GM20000 (cell line): ENCODE results near the gene ARHGAP24.

Experiments used
- DNase-seq: peaks from one replicate; pipeline ENCODE4 v3.0.0; 2012; ENCODE audit warnings: low spot score
- TF ChIP-seq, protein P1 (sequence below): IDR thresholded peaks from 2 replicates; pipeline ENCODE4 v1.5.1; 2012; ENCODE audit warnings: mild to moderate bottlenecking, control low read depth; ENCODE audit errors: extremely low read depth, missing control alignments

Gene ARHGAP24

DNA sequence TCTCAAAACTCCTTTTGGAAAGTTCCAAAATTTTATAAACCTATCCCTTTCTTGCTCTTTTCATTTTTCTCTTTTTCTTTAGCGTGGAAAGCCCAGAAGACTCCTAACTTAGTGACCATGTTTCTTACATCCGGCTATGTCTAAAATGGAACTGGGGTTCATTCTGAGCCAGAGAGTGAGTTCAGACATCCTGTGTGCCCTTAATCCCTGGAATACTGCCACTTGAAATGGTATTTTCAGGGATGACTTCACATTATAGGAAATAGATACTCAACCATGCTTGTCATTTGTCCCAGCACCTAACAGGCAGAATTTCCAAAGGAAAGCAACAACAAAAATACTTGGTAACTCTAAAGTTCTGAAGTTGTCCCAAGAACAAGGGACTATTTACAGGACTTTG, 379.6 kb downstream of the ARHGAP24 start:
- TF ChIP-seq, protein P1, sequence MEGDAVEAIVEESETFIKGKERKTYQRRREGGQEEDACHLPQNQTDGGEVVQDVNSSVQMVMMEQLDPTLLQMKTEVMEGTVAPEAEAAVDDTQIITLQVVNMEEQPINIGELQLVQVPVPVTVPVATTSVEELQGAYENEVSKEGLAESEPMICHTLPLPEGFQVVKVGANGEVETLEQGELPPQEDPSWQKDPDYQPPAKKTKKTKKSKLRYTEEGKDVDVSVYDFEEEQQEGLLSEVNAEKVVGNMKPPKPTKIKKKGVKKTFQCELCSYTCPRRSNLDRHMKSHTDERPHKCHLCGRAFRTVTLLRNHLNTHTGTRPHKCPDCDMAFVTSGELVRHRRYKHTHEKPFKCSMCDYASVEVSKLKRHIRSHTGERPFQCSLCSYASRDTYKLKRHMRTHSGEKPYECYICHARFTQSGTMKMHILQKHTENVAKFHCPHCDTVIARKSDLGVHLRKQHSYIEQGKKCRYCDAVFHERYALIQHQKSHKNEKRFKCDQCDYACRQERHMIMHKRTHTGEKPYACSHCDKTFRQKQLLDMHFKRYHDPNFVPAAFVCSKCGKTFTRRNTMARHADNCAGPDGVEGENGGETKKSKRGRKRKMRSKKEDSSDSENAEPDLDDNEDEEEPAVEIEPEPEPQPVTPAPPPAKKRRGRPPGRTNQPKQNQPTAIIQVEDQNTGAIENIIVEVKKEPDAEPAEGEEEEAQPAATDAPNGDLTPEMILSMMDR: no peak
- no peak for DNase-seq

DNA sequence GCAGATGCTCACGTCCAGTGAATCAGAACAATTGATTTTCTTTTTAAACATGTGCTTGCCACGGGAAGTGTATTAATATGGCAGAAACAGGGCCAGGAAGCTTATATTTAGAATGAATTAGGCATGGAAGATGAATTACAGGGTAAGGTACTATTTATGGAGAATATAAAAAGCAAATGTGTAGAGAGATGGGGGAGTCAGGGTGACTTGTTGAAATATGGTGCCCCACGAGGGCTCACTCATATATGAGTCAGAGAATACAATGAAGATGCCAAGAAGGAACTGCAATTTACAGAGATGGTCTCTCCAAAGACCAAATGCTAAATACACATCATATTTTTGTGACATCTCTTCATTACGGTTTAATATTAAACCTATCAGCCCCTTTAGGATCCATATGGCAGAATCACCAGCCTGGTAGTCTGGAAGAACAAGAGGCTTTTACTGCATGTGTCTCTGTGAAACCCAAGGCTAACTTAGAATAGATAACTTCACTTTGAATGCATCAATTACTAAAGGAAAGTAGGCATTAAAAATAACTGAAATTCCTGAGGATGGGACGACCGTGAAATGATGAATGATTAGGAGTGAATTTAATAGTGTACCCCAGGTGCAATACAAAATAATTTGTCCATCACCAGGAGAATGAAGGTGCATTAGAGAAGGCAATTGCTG, 385.3 kb downstream of the ARHGAP24 start:
- DNase-seq: no peak
- TF ChIP-seq, protein P1: no peak

DNA sequence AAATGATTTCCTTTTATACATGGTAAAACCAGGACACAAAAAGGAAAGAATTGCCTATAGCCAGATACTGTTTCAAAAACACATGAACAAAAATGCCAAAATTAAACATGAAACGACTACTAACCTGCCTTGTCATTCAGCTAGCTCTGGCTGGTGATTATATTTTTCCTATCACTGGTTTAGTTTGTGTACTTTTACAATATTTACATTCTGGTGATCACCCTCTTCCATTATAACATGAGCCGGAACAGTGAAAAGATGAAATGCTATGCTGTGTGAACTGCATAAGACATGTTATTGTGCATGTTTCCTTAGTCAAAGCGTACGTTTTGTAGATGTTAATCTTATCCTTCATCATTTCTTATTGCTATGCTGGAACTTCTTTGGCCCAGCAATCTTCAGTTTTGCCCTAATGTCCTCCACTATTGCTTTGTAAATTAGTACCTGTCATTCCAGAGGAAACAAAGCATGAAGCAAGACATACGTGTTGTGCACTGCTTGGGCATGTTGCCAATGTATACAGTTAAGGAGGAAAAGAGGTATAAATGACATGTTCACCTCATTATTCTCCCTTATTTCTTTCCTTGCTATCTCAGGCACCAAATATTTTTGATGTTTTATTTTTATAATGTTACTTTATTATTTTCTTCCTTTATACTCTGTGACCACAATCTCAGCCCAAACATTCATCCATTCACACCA, 386.3 kb downstream of the ARHGAP24 start:
- no peak for DNase-seq

DNA sequence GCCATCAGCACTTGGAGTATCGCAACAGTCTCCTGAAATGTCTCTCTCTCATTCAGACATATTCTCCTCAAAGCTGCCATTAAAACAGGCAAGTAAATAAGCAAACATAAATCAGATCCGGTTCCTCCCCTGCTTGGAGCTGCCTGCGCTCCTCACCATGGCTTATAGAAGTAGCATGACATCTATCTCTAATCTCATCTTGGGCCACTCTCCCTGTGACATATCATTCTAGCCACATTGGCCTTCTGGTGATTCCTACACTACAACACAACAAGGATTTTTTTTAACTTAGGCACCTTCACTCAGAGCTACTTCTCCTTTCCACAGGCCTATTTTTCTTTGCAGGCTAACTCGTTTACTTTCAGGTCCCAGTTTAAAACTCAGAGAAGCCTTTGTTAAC, 387.9 kb downstream of the ARHGAP24 start:
- DNase-seq: no peak
- TF ChIP-seq, protein P1: no peak

More for the DNA sequence above, 386.3 kb downstream of the ARHGAP24 start:
- TF ChIP-seq, protein P1: no peak

DNA sequence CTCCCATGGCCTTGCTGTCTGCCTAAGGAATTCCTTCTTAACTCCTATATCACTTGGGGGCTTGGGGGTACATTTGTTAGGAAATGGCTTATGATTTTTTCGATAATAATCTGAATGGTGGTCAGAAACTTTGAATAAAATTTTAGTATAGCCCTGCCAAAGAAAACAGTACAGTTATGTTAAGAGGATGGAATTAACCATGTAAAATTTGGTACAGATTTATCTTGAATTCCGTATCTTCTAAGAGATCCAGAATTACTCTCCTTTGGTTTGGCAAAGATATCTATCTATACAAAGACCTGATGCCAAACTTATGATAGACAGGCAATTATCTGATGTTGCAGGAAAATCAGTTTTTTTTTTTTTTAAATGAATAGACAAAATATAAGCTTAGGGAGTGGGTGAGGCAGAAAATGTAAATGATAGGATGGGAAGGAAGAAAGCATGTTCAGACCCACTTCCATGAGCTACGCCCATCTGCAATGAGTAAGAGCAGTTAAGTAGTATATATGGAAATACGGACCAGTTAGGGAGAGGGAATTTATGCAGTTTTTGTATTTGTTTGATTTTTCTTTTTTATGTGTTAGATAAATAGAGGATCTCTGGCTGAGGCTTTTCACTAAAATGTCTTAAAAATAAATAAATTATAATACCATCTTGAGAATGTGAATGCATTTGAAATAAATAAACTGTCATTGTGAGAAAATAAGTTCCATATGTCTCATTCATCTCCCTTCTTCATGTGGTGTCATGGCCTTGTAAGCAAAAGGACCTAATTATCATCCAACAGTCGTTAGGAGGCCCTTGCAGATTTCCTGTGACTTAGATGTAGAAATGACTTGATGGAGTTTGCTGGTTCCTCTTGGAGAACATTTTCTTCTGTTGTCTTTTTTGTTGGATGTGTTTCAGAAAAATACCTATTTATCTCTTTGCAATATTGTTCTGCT, 389.6 kb downstream of the ARHGAP24 start:
- DNase-seq: no peak
- TF ChIP-seq, protein P1: no peak

DNA sequence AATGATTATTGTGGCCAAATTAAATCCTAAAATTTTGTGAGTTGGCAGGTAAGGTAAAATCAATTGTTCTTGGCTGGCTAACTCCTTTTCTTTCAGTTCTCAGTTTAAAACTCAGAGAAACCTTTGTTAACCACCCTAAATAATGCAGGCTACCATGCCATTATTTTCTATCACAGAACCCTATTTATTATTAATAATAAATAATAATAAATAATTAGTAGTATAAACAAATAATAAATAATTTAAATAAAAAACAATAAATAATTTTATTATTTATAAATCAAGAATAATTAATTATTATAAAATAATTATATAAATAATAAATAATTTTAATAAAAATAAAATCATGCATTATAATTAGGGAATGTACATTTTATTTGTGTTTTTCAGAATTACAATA, 390.3 kb downstream of the ARHGAP24 start:
- TF ChIP-seq, protein P1: no peak
- no peak for DNase-seq

DNA sequence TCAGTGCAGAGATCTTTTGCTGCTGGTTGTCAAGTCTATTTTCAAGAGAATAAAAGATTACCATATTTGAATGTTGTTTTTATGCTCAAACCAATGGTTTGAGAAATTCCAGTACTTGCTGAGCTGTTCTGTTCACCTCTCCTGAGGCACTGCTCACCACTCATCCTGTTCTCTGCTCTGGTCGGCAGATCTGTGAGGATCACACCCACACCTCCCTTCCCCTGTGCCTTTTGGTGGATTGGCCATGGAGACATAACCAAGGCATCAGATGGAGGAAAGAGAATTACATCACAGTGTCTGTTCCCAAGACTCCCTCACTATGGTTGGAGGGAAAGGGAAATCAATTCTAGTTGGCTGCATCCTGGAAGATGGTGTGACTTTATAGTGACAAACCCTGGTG, 391.6 kb downstream of the ARHGAP24 start:
- TF ChIP-seq, protein P1: no peak

More for the DNA sequence above, 391.6 kb downstream of the ARHGAP24 start:
- DNase-seq: no peak
